Activated T-cell treated with anti-CD3 and anti-CD28 coated beads, Interleukin-2, amount 50 U/mL, for 72 hours (primary cell): ENCODE data around the gene MYO10. TPM values are rescaled to one million over a fixed set of nuclear protein-coding genes. Genes with fewer than 3 reads are reported as not detected.
A peak's percentile ranks its signal among the peaks of the same experiment; 100 is the strongest.

Source experiments
- ATAC-seq, 2 donors: fragments of 150-1000 bp; cut with Tn5 transposase; replicated peaks in 1 of 2; 2 replicates each; pipeline ENCODE4 v1.10.0; 2021; ENCODE audit warnings: moderate library complexity in 2 of 2, mild to moderate bottlenecking in 1 of 2
- DNase-seq, 2 donors: peaks; one replicate each; pipeline ENCODE4 v3.0.0; 2021 to 2022; ENCODE audit warnings: mixed read lengths in 1 of 2
- H3K27ac Mint-ChIP-seq: one replicate; pipeline ENCODE4 v1.8.0; 2022; ENCODE audit warnings: mild to moderate bottlenecking, moderate library complexity, mixed read lengths
- H3K27me3 Mint-ChIP-seq: one replicate; pipeline ENCODE4 v1.8.0; 2022; ENCODE audit warnings: low read depth, mixed read lengths
- H3K36me3 Mint-ChIP-seq, 2 donors: one replicate each; pipeline ENCODE4 v1.8.0; 2022; ENCODE audit warnings: mixed read lengths in 2 of 2, mild to moderate bottlenecking in 1 of 2; ENCODE audit not compliant: insufficient read depth in 2 of 2
- H3K4me1 Mint-ChIP-seq: one replicate; pipeline ENCODE4 v1.8.0; 2022; ENCODE audit warnings: low read depth, mixed read lengths
- H3K4me3 Mint-ChIP-seq, 2 donors: one replicate each; pipeline ENCODE4 v1.8.0; 2022; ENCODE audit warnings: mild to moderate bottlenecking in 2 of 2, mixed read lengths in 2 of 2, moderate library complexity in 2 of 2
- H3K9me3 Mint-ChIP-seq, 2 donors: one replicate each; pipeline ENCODE4 v1.8.0; 2022; ENCODE audit warnings: mixed read lengths in 2 of 2
- total RNA-seq, 2 donors: library from RNA; stranded (reverse); gene quantifications; one replicate each; pipeline ENCODE4 v1.2.3, GENCODE V29; 2022

The MYO10 gene
- total RNA-seq, 2 donors from 2014 or later: 0.43 to 0.97 TPM

GRCh38 chr5:16963821-16964220 lies 27.7 kb upstream of the MYO10 start:
- no peak for ATAC-seq
- DNase-seq: no peak
- no peaks in the 10 kb centered on the region for H3K36me3 Mint-ChIP-seq

GRCh38 chr5:16961131-16961530 lies 25.0 kb upstream of the MYO10 start:
- Mint-ChIP-seq H3K9me3 (peaks cover 2 to 3% of the 10 kb centered on the region in 2 donors), H3K36me3 (no peaks in the 10 kb centered on the region), H3K4me1 (no peaks in the 10 kb centered on the region), H3K4me3 (no peak overlapping the region), H3K27me3 (peaks cover 4% of the 10 kb centered on the region), H3K27ac (no peak overlapping the region)
- DNase-seq (no peak), ATAC-seq (no peak)

More at GRCh38 chr5:16963821-16964220, 27.7 kb upstream of the MYO10 start:
- H3K4me1 Mint-ChIP-seq: no peaks in the 10 kb centered on the region
- H3K27me3 Mint-ChIP-seq: peaks cover 4% of the 10 kb centered on the region
- H3K27ac Mint-ChIP-seq: no peak overlapping the region
- no peak overlapping the region for H3K4me3 Mint-ChIP-seq
- peaks cover 0 to 1% of the 10 kb centered on the region in 2 donors for H3K9me3 Mint-ChIP-seq

GRCh38 chr5:16957304-16958196 lies 21.5 kb upstream of the MYO10 start:
- ATAC-seq (no peak), DNase-seq (no peak)
- Mint-ChIP-seq H3K27me3 (no peaks in the 10 kb centered on the region), H3K4me1 (no peaks in the 10 kb centered on the region), H3K9me3 (peaks cover 2% of the 10 kb centered on the region in 2 donors), H3K36me3 (no peaks in the 10 kb centered on the region), H3K4me3 (no peak overlapping the region), H3K27ac (no peak overlapping the region)

GRCh38 chr5:16953729-16954128 lies 17.6 kb upstream of the MYO10 start:
- ATAC-seq: no peak

GRCh38 chr5:16952968-16953671 lies 17.0 kb upstream of the MYO10 start:
- Mint-ChIP-seq H3K27ac (no peak overlapping the region), H3K4me3 (no peak overlapping the region), H3K36me3 (no peaks in the 10 kb centered on the region), H3K4me1 (no peaks in the 10 kb centered on the region), H3K9me3 (peaks cover 3 to 4% of the 10 kb centered on the region in 2 donors), H3K27me3 (no peaks in the 10 kb centered on the region)
- DNase-seq: no peak
- ATAC-seq: no peak

More at GRCh38 chr5:16953729-16954128, 17.6 kb upstream of the MYO10 start:
- no peaks in the 10 kb centered on the region for H3K36me3 Mint-ChIP-seq
- DNase-seq: no peak
- peaks cover 2% of the 10 kb centered on the region in 2 donors for H3K9me3 Mint-ChIP-seq
- no peaks in the 10 kb centered on the region for H3K27me3 Mint-ChIP-seq
- H3K4me3 Mint-ChIP-seq: no peak overlapping the region
- H3K4me1 Mint-ChIP-seq: no peaks in the 10 kb centered on the region
- H3K27ac Mint-ChIP-seq: no peak overlapping the region

- no peaks in the 10 kb centered on the region for H3K27me3 Mint-ChIP-seq
- no peak overlapping the region for H3K4me3 Mint-ChIP-seq
- H3K36me3 Mint-ChIP-seq: peaks cover 2 to 6% of the 10 kb centered on the region in 2 donors
- ATAC-seq (no peak), DNase-seq (no peak)
- H3K27ac Mint-ChIP-seq: no peak overlapping the region
- peaks cover 7 to 11% of the 10 kb centered on the region in 2 donors for H3K9me3 Mint-ChIP-seq
- no peaks in the 10 kb centered on the region for H3K4me1 Mint-ChIP-seq
Measured at GRCh38 chr5:16946725-16947124, 10.6 kb upstream of the MYO10 start.

- H3K27me3 Mint-ChIP-seq: peaks cover 5% of the 10 kb centered on the region
- H3K9me3 Mint-ChIP-seq: peaks cover 7 to 11% of the 10 kb centered on the region in 2 donors
- peaks cover 2 to 6% of the 10 kb centered on the region in 2 donors for H3K36me3 Mint-ChIP-seq
- H3K4me3 Mint-ChIP-seq: no peak overlapping the region
- no peak overlapping the region for H3K27ac Mint-ChIP-seq
- ATAC-seq: no peak
- DNase-seq: no peak
- H3K4me1 Mint-ChIP-seq: no peaks in the 10 kb centered on the region
Measured at GRCh38 chr5:16944816-16945562, 8.9 kb upstream of the MYO10 start.

GRCh38 chr5:16943846-16944678 lies 8.0 kb upstream of the MYO10 start:
- Mint-ChIP-seq H3K27me3 (peaks cover 12% of the 10 kb centered on the region), H3K4me1 (no peaks in the 10 kb centered on the region), H3K9me3 (peaks cover 7 to 11% of the 10 kb centered on the region in 2 donors), H3K36me3 (peaks cover 2 to 6% of the 10 kb centered on the region in 2 donors), H3K27ac (no peak overlapping the region), H3K4me3 (no peak overlapping the region)
- DNase-seq (no peak), ATAC-seq (no peak)

- no peaks in the 10 kb centered on the region for H3K9me3 Mint-ChIP-seq
- peaks cover 74% of the 10 kb centered on the region for H3K27me3 Mint-ChIP-seq
- H3K4me1 Mint-ChIP-seq: peaks cover 28% of the 10 kb centered on the region
- DNase-seq (peak in 1 of 2 donors; percentile 4), ATAC-seq (no peak)
- H3K4me3 Mint-ChIP-seq: peak overlapping the region; percentile 26 to 41
- no peak overlapping the region for H3K27ac Mint-ChIP-seq
- peaks cover 0 to 2% of the 10 kb centered on the region in 2 donors for H3K36me3 Mint-ChIP-seq
Measured at GRCh38 chr5:16937503-16938161, 1.5 kb upstream of the MYO10 start.

- Mint-ChIP-seq H3K4me3 (peak overlapping the region; percentile 60 to 79), H3K27me3 (peaks cover 80% of the 10 kb centered on the region), H3K36me3 (peaks cover 0 to 2% of the 10 kb centered on the region in 2 donors), H3K9me3 (no peaks in the 10 kb centered on the region), H3K27ac (no peak overlapping the region), H3K4me1 (peaks cover 28% of the 10 kb centered on the region)
- DNase-seq (no peak), ATAC-seq (no peak)
Measured at GRCh38 chr5:16936989-16937438, 926 bp upstream of the MYO10 start.

GRCh38 chr5:16935231-16936149 lies 598 bp downstream of the MYO10 start:
- Mint-ChIP-seq H3K4me3 (peak overlapping the region; percentile 86 to 88), H3K36me3 (peaks cover 0 to 2% of the 10 kb centered on the region in 2 donors), H3K9me3 (no peaks in the 10 kb centered on the region), H3K27ac (no peak overlapping the region), H3K4me1 (peaks cover 28% of the 10 kb centered on the region), H3K27me3 (peaks cover 83% of the 10 kb centered on the region)
- ATAC-seq (peak; percentile 47 to 54), DNase-seq (peak; percentile 43 to 48)
